ENCODE results near the gene MN1.

GRCh38 chr22:27730641-27731433 is 70.7 kb downstream of the MN1 start:
- TF ChIP-seq CTCF (IDR thresholded peaks at IDR 0.05): no peak
- no peak for TF ChIP-seq POLR2A (IDR thresholded peaks at IDR 0.05)

Measured in vagina (tissue), 2 donors.